ENCODE measurements around the gene HIF1A.

HIF1A gene

DNA sequence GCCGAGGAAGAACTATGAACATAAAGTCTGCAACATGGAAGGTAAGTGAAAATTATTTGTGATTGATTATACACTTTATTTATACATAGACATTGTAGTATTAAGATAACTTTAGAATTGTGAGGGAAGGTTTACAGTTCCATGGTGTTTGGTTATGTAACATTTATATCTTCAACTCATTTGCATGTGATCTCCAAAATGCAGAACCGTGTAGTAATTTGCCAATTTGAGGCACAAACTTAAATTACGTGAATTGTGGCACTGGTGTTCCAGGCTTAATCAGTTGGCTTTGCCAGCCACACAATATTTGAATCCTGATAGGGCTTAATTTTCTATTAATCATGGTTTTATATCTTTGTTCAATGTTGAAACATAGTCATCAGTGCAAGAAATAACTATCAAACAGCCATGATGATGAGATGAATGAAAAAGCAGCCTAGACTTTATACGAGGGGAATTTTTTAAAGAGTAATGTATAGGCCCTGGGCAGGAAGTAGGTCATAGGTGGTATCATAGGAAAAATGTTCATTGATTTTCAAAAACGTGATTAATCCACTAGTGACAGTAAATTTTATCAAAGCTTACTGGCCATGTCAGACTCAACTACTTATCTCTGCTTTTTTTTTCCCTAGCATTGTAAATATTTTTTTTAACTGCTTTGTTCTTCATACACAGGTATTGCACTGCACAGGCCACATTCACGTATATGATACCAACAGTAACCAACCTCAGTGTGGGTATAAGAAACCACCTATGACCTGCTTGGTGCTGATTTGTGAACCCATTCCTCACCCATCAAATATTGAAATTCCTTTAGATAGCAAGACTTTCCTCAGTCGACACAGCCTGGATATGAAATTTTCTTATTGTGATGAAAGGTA lies 31.7 kb downstream of the HIF1A start:
- H3K27ac ChIP-seq: no peak overlapping the region
- no peak for DNase-seq (ENCODE audit: low spot score)
- no peak for TF ChIP-seq CTCF (IDR thresholded peaks at IDR 0.05)
- H3K4me3 ChIP-seq: no peak overlapping the region

GRCh38 chr14:61730756-61731373 lies 35.6 kb downstream of the HIF1A start:
- Histone ChIP-seq H3K4me3 (no peak overlapping the region), H3K27ac (no peak overlapping the region)
- TF ChIP-seq CTCF (IDR thresholded peaks at IDR 0.05): no peak
- no peak for DNase-seq (ENCODE audit: low spot score)

DNA sequence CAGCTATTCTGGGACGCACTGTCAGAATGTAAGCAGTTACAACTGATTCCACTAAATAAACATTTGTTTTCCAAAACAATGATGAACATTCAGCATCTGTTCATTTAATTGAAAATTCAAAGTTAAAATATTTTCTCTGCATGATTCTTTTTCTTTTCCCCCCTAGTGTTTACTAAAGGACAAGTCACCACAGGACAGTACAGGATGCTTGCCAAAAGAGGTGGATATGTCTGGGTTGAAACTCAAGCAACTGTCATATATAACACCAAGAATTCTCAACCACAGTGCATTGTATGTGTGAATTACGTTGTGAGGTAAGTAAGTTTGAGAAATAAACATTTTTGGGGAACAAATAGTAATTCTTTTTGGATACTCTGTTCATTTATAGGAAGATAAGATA lies 38.7 kb downstream of the HIF1A start:
- TF ChIP-seq CTCF (IDR thresholded peaks at IDR 0.05): no peak
- no peak overlapping the region for H3K27ac ChIP-seq

DNA sequence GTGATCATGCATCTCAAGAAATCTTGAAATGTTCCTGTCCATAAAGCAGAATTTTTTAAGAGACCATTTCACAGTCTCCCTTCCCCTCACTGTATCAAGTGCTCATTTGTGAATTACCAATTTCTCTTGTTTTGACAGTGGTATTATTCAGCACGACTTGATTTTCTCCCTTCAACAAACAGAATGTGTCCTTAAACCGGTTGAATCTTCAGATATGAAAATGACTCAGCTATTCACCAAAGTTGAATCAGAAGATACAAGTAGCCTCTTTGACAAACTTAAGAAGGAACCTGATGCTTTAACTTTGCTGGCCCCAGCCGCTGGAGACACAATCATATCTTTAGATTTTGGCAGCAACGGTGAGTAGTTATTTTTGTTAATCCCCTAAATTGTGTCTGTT lies 41.4 kb downstream of the HIF1A start:
- Histone ChIP-seq H3K4me3 (no peak overlapping the region), H3K27ac (no peak overlapping the region)
- TF ChIP-seq CTCF (IDR thresholded peaks at IDR 0.05): no peak
- DNase-seq (ENCODE audit: low spot score): no peak

More for the DNA sequence above, 38.7 kb downstream of the HIF1A start:
- no peak overlapping the region for H3K4me3 ChIP-seq
- DNase-seq (ENCODE audit: low spot score): no peak

DNA sequence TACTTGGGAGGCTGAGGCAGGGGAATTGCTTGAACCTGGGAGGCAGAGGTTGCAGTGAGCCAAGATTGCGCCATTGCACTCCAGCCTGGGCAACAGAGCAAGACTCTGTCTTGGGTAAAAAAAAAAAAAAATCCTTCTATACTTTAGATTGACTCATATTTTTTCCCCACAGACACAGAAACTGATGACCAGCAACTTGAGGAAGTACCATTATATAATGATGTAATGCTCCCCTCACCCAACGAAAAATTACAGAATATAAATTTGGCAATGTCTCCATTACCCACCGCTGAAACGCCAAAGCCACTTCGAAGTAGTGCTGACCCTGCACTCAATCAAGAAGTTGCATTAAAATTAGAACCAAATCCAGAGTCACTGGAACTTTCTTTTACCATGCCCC lies 42.6 kb downstream of the HIF1A start:
- Histone ChIP-seq H3K27ac (no peak overlapping the region), H3K4me3 (no peak overlapping the region)
- TF ChIP-seq CTCF (IDR thresholded peaks at IDR 0.05): no peak
- no peak for DNase-seq (ENCODE audit: low spot score)

- no peak for TF ChIP-seq CTCF (IDR thresholded peaks at IDR 0.05)
- Histone ChIP-seq H3K4me3 (no peak overlapping the region), H3K27ac (no peak overlapping the region)
- DNase-seq (ENCODE audit: low spot score): no peak
Measured at GRCh38 chr14:61739133-61739532, 43.8 kb downstream of the HIF1A start.

DNA sequence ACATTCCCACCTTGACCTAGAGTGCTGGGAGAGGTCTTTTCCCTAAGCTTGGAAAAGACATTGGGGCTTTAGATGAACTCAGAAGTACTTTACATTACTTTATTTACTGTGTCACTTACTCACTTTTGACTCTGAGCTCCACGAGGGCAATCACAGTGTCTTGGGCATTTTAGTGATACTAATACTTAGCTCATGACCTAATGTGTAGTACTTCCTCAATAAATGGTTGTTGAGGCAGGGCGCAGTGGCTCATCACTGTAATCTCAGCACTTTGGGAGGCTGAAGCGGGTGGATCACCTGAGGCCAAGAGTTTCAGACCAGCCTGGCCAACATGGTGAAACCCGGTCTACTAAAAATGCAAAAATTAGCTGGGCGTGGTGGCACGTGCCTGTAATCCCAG lies 47.1 kb downstream of the HIF1A start:
- no peak for DNase-seq (ENCODE audit: low spot score)
- no peak for TF ChIP-seq CTCF (IDR thresholded peaks at IDR 0.05)
- Histone ChIP-seq H3K27ac (no peak overlapping the region), H3K4me3 (no peak overlapping the region)
